Muscle of leg (tissue), 11 donors: Measurements from ENCODE around the gene GTF3C4. TPM values are rescaled to one million over a fixed set of nuclear protein-coding genes. Genes with fewer than 3 reads are reported as not detected.

Experiments used
- DNase-seq: peaks from one replicate; pipeline ENCODE4 v3.0.0; 2013
- H3K27ac ChIP-seq: one replicate; pipeline ENCODE4 v1.5.1; 2013; ENCODE audit warnings: mild to moderate bottlenecking, low read length, control low read depth
- H3K27me3 ChIP-seq: one replicate; pipeline ENCODE4 v1.6.1; 2013; ENCODE audit warnings: low read length; ENCODE audit not compliant: control insufficient read depth, insufficient read depth
- H3K36me3 ChIP-seq: one replicate; pipeline ENCODE4 v1.6.1; 2013; ENCODE audit warnings: low read length; ENCODE audit not compliant: control insufficient read depth, insufficient read depth
- H3K4me1 ChIP-seq: one replicate; pipeline ENCODE4 v1.6.1; 2013; ENCODE audit warnings: low read length; ENCODE audit not compliant: control insufficient read depth, insufficient read depth
- H3K4me3 ChIP-seq: one replicate; pipeline ENCODE4 v1.5.1; 2013; ENCODE audit warnings: low read length, control low read depth
- H3K9me3 ChIP-seq: replicated peaks from 2 replicates; pipeline ENCODE4 v1.6.1; 2013; ENCODE audit warnings: low read depth, low read length; ENCODE audit not compliant: control insufficient read depth
- WGBS: methylation state at CpG from one replicate; pipeline ENCODE4 v1.1.5; 2013; ENCODE audit warnings: missing lambda C conversion rate; ENCODE audit not compliant: insufficient coverage; 5-methylcytosine and 5-hydroxymethylcytosine counted together
- polyA plus RNA-seq, 8 donors: library from polyadenylated mRNA; unstranded; fragments of 120-200 nt; gene quantifications; one replicate each; pipeline versions ENCODE4 v1.2.1 to v1.2.3, GENCODE V29; 2013; ENCODE audit warnings: inconsistent platforms in 1 of 8, low replicate concordance in 1 of 8; ENCODE audit not compliant: insufficient read length in 8 of 8, insufficient read depth in 1 of 8
- total RNA-seq: library from RNA; stranded (reverse); fragments of 120-200 nt; gene quantifications from one replicate; pipeline ENCODE4 v1.2.4, GENCODE V29; 2013

Gene GTF3C4
- total and polyA plus RNA-seq, 9 donors: 10.1 to 19.9 (median 14.6) TPM

DNA sequence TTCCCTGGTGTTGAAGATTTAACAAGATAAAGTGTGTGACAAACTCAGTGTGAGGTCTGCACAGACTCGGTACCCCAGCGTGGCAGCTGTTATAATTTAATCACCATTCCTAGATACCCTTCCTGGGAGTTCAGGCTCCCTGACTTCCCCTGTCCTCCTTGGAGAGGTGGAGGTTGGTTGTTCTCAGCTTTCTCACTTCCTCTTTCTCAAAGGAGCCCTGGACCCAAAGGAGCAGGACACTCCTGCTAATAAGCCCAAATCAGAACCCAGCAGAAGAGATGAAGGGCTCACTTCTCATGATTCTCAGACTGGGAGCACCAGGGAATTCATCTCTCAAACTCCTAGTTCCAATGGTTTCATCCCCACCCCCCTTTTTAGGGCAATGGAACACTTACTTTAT, 58.2 kb downstream of the GTF3C4 start:
- no peak for DNase-seq
- peaks cover 2% of the 10 kb centered on the region for H3K27me3 ChIP-seq
- H3K9me3 ChIP-seq: no peaks in the 10 kb centered on the region
- H3K36me3 ChIP-seq: no peaks in the 10 kb centered on the region
- WGBS: no CpG with 5 or more reads among the region's 2 CpGs
- no peak overlapping the region for H3K4me3 ChIP-seq
- H3K4me1 ChIP-seq: peaks cover 18% of the 10 kb centered on the region
- no peak overlapping the region for H3K27ac ChIP-seq

DNA sequence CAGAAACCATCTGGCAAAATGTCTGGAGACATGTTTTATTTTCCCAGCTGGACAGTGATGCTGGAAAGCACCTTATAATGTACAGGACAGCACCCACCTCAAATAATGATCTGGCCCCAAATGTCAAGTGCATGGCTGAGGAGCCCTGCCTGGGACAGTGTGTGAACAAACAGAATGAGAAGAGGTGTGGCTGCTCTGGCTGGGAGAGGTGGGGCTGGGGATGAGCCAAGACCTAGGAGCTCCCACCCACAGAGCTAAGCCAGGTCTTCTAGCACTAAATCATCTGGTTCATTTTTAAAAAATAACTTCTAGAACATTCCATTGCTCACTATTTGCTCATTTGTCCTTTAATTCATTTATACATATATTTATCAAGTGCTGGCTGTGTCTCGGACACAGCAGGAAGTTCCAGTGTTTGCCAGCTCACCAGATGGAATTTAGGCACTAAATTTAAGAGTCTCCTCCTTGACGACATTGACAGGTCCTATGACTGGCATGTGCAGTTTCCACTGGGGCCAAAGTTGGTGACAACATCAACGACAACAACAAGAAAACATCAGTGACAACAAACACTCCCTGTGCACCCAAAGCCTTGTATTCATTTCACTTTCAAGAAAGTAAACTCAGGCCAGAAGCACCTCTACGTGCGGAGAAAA, 59.1 kb downstream of the GTF3C4 start:
- WGBS: 52% methylated on average over 5 of the region's 5 CpGs

DNA sequence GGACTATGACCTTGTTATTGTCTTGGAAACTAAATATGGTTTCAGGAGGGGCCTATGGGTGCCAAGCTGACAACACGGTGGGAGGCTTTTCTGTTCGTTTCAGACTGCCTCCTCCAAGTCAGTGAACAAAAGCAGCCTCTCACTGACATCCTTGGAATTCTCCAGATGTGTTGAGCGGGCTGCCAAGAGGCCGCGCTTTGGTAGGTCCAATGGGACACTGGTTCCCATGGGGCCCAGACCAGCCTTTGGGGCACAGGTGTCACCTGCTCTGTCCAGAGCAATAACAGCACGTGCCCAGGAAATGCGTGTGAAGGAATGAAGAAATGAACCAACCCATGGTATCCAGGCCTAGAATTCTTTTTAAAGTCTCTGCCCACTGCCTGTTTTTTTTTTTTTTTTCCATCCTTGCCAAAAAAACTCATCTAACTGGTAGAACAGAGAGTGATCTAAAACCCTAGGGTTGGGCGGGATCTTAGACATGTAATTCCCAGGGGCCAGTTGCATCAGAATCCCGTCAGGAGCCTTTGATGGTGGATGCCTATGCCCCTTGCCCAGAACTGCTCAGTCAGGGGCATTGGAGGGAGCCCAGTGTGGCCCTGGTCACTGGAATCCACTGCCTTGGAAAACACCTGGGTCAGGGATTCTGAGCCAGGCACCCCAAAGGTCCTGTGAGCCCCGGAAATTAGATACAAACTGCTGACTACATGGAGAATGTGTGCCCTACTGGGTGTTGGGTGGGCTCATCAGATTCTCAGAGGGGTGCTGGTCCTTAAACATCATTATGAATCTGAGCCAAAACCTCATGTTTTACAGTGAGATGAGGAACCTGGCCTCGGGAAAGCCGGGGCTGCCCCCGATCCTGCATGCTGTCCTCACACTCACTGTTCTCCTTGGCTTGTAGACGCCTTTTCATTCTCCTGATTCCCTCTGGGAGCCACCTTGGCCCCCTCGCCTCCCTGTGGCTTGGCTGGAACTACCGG, 60.1 kb downstream of the GTF3C4 start:
- no peak overlapping the region for H3K27ac ChIP-seq
- H3K4me1 ChIP-seq: peaks cover 22% of the 10 kb centered on the region
- no peaks in the 10 kb centered on the region for H3K36me3 ChIP-seq
- H3K4me3 ChIP-seq: no peak overlapping the region
- WGBS: 74% methylated on average over 13 of the region's 16 CpGs
- no peaks in the 10 kb centered on the region for H3K9me3 ChIP-seq
- peak; percentile 37 for DNase-seq
- no peaks in the 10 kb centered on the region for H3K27me3 ChIP-seq

More for the DNA sequence above, 59.1 kb downstream of the GTF3C4 start:
- DNase-seq: no peak
- Histone ChIP-seq H3K9me3 (no peaks in the 10 kb centered on the region), H3K27ac (no peak overlapping the region), H3K4me1 (peaks cover 22% of the 10 kb centered on the region), H3K36me3 (no peaks in the 10 kb centered on the region), H3K4me3 (no peak overlapping the region), H3K27me3 (no peaks in the 10 kb centered on the region)

DNA sequence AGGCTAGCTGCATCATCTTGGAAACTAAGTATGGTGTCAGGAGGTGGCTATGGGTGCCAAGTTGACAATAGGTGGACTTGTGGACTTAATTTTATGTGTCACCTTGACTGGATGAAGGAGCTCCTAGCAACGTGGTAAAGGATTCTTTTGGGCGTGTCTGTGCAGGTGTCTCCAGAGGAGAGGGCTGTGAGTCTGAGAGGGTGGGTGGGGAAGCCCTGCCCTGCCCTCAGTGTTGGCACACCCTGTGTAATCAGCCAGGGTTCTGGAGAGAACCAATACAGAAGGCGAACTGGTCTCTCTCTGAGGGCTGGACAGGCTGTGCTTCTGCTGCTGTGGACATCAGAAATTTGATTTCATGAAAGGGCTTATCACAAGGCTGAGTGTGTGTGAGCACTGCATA, 61.0 kb downstream of the GTF3C4 start:
- Histone ChIP-seq H3K4me1 (peaks cover 22% of the 10 kb centered on the region), H3K36me3 (no peaks in the 10 kb centered on the region), H3K4me3 (no peak overlapping the region), H3K27ac (no peak overlapping the region), H3K27me3 (no peaks in the 10 kb centered on the region), H3K9me3 (no peaks in the 10 kb centered on the region)
- 81% methylated on average over 3 of the region's 3 CpGs for WGBS
- no peak for DNase-seq

DNA sequence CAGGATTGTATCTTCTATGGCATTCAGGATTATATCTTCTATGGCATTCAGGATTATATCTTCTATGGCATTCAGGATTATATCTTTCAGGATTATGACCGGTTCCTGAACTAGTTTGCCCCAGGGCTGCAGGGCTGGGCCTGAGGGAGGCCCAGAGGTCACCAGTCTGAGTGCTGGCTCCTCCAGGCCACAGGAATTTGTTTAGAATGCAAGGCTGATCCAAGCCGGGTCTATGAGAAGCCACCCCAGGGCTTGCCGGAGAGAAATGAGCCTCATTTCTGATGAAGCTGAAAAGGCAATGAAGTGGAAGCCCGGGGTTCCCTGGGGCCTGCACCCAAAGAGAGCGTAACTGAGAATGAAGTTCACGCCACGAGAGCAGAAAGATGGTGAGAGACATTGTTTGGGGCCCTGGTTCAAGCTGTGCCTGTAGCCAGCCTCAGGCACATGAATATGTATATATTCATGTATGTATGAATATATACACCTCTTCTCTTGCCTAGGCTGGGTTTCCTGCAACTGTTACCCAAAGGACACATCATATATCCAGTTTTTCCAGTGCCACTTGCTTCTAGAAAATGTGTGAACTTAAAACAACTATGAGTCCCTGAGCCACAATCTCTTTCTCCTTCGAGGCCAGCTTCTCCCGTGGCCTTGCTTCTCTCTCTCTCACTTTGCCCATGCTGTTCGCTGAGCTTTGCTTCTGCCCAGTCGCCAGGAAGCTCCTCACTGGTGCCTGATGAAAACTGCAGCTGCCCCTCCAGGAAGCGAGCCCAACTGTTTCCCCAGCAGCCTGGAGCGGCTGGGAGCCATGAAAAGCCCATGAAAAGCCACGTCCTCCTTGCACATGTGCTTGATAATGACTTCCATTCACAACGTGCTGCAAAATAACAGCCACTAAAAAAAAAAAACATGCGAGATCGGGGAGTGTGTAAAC, 62.3 kb downstream of the GTF3C4 start:
- Histone ChIP-seq H3K27me3 (no peaks in the 10 kb centered on the region), H3K9me3 (no peaks in the 10 kb centered on the region), H3K4me3 (no peak overlapping the region), H3K27ac (peak overlapping the region; percentile 48), H3K36me3 (no peaks in the 10 kb centered on the region), H3K4me1 (peaks cover 22% of the 10 kb centered on the region)
- 38% methylated on average over 13 of the region's 17 CpGs for WGBS
- peak; percentile 72 for DNase-seq

DNA sequence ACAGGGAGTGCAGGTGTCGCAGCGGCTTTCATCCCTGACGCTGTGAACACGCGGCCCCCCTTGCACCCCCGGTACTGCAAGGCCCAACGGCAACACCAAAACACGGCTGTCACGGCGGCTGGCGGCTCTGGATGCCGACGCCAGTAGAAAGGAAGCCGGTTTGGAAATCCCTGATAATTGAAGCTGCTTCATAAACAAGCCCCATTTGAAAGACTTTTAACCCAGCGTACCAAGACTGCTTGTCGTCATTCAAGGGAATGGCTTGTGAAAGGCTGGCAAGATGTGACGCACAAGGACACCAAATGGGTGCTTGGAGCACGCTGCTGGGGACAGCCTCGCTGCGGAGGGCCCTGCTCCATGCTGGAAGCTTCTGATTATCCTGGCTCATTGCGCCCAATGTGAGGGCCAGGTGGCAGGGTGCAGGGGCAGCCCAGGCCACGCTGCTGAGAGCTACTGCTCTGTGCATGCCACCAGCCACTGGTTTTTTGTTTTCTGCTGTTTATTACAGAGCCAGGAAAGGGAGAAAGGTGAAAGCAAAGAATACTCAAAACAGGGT, 63.1 kb downstream of the GTF3C4 start:
- H3K27ac ChIP-seq: peak overlapping the region; percentile 48
- WGBS: 34% methylated on average over 18 of the region's 22 CpGs
- no peak overlapping the region for H3K4me3 ChIP-seq
- DNase-seq: no peak
- peaks cover 22% of the 10 kb centered on the region for H3K4me1 ChIP-seq
- no peaks in the 10 kb centered on the region for H3K9me3 ChIP-seq
- H3K36me3 ChIP-seq: no peaks in the 10 kb centered on the region
- no peaks in the 10 kb centered on the region for H3K27me3 ChIP-seq

DNA sequence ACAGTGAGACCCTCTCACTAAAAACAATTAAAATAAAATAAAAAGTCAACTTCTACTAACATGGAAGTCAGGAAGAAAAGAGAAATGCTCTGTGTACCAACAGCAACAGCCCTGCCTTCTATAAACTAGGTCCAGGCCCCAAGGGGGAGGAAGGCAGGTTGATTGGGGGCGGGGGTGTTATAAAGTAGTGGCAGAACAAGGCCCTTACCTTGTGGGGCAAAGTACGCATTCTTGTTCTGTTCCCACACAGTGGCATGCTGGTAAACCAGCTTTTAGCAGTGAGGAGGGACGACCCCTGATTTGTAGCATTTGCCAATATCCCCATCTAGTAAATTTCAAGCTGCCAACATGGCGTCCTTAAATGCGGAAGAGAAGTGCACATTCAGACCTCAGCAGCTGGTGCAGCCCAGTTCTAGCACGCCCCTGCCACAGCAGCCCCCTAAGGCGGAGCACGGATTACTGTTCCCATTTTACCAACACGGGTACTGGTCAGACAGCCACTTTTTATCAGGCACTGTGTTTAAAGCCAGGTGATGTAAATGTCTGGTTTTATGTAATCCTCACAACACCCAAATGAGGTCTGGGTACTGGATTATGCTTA, 69.5 kb downstream of the GTF3C4 start:
- Histone ChIP-seq H3K4me3 (no peak overlapping the region), H3K27me3 (peaks cover 34% of the 10 kb centered on the region), H3K4me1 (peaks cover 24% of the 10 kb centered on the region), H3K36me3 (no peaks in the 10 kb centered on the region), H3K27ac (no peak overlapping the region), H3K9me3 (no peaks in the 10 kb centered on the region)
- 98% methylated on average over 4 of the region's 9 CpGs for WGBS
- no peak for DNase-seq

DNA sequence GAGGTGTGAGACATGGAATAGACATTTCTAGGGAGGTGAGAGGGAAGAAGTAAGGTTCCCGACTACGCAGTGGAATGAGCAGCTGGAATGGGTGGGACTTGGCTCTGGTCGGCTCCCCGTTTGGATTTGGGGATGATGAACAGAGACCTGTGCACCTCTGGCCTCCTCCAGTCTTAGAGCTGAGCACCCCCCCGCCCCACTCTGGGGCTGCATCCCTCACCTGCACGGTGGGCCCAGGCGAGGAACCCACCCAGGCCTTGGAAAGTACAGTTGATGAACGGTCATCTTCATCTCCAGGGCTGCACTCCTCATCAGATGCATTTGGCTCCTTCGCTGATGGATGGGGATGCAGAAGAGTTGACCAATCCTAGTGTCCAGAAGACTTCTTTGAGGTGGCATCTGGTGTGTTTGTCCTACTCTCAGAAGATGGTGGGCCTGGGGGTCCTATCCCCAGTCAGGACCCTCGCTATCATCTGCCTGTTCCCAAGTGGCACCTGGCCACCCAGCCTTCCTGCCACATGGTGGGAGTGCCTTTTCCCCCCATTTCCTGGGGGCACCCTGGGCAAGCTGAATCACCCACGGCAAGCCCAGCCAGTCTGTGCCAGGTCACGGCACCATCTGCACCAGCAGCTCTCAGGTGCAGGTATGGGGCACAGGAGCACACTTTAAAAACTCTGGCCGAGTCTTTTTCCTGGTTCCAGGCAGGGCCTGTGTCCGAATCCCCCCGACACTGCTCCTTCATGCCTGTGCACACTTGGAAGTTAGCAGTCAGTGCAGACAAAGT, 70.5 kb downstream of the GTF3C4 start:
- Histone ChIP-seq H3K9me3 (no peaks in the 10 kb centered on the region), H3K27ac (no peak overlapping the region), H3K4me1 (peaks cover 33% of the 10 kb centered on the region), H3K36me3 (no peaks in the 10 kb centered on the region), H3K4me3 (no peak overlapping the region), H3K27me3 (peaks cover 43% of the 10 kb centered on the region)
- WGBS: 92% methylated on average over 10 of the region's 15 CpGs
- no peak for DNase-seq

DNA sequence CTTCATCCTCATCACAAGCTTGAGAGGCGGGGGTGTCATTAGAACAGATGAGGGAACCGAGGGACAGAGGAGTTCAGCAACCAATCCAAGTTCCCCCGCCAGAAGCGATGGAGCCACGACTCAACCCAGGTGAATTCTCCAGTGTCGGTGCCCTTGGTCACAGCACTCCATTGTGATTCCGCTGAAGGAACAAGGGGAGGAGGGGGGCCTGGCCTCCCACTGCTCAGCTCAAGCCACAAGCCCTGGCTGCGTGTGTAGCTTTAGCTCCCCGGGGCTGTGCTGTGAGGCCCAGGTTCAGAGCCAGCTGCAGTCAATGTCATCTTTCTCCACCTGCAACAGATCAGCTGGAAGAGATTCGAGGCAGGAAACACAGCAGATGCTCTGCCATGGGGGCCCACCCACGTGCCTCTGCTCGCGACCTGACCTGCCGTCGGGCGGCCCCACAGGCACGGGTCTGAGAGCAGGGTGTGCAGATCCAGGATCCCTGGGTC, 72.6 kb downstream of the GTF3C4 start:
- no peak overlapping the region for H3K27ac ChIP-seq
- H3K27me3 ChIP-seq: peaks cover 50% of the 10 kb centered on the region
- no peaks in the 10 kb centered on the region for H3K9me3 ChIP-seq
- H3K4me1 ChIP-seq: peaks cover 38% of the 10 kb centered on the region
- H3K4me3 ChIP-seq: no peak overlapping the region
- H3K36me3 ChIP-seq: no peaks in the 10 kb centered on the region
- 20% methylated on average over 16 of the region's 17 CpGs for WGBS
- DNase-seq: peak; percentile 68
